HEK293 (cell line): ENCODE measurements around the gene KIAA0825.

Experiments
- CTCF ChIA-PET: fragments of 350-600 bp; formaldehyde crosslinking; extraction: SDS; loops from one replicate; lab custom pipeline; 2021; ENCODE audit warnings: antibody characterized with exemption; lab: Yijun Ruan, JAX
- POLR2A ChIA-PET: fragments of 300-600 bp; formaldehyde crosslinking; extraction: SDS; loops from one replicate; lab custom pipeline; 2020; ENCODE audit warnings: antibody characterized with exemption, inconsistent platforms; lab: Yijun Ruan, JAX
- H3K27ac ChIP-seq: fragments of 200-500 bp; sonication (Bioruptor generic); 2 replicates; pipeline ENCODE4 v1.5.1; 2014; ENCODE audit warnings: low read depth, low read length, control low read depth, inconsistent platforms; ENCODE audit errors: extremely low read depth
- H3K36me3 ChIP-seq, 2 experiments: fragments of 200-500 bp in 1 of 2; sonication (Bioruptor generic) in 1 of 2; 1 replicate in 1 of 2; 2 replicates in 1 of 2; pipeline ENCODE4 v1.5.1; 2014 to 2017; ENCODE audit warnings: inconsistent platforms in 2 of 2, low read length in 2 of 2; ENCODE audit not compliant: control insufficient read depth in 2 of 2, insufficient read depth in 1 of 2
- H3K4me1 ChIP-seq: fragments of 200-500 bp; sonication (Bioruptor generic); 2 replicates; pipeline ENCODE4 v1.5.1; 2014; ENCODE audit warnings: mild to moderate bottlenecking, low read length, inconsistent platforms; ENCODE audit not compliant: control insufficient read depth, insufficient read depth
- H3K4me3 ChIP-seq: 2 replicates; pipeline ENCODE4 v1.5.1; 2011; ENCODE audit warnings: low read depth, mild to moderate bottlenecking, control low read depth, low read length, moderate library complexity
- H3K9me3 ChIP-seq: fragments of 200-500 bp; sonication (Bioruptor generic); 2 replicates; pipeline ENCODE4 v1.5.1; 2014; ENCODE audit warnings: low read depth, low read length, inconsistent platforms; ENCODE audit not compliant: control insufficient read depth, insufficient read depth
- GLIS1 ChIP-seq: fragments of 450-650 bp; formaldehyde crosslinking; IDR thresholded peaks from 2 replicates; pipeline ENCODE4 v1.5.1; 2016; ENCODE audit warnings: missing biosample characterization, missing genetic modification characterization
- HOXC10 ChIP-seq: sonication (generic); formaldehyde crosslinking; IDR thresholded peaks from 2 replicates; pipeline ENCODE4 v1.8.1; 2023; ENCODE audit warnings: mild to moderate bottlenecking, missing genetic modification reagents
- HOXD13 ChIP-seq: sonication (generic); formaldehyde crosslinking; IDR thresholded peaks from 2 replicates; pipeline ENCODE4 v1.8.0; 2022; ENCODE audit warnings: missing genetic modification reagents, borderline replicate concordance
- PRDM1 ChIP-seq: fragments of 450-650 bp; formaldehyde crosslinking; IDR thresholded peaks from 2 replicates; pipeline ENCODE4; 2016; ENCODE audit warnings: missing biosample characterization, missing genetic modification characterization
- RBAK ChIP-seq: fragments of 450-650 bp; formaldehyde crosslinking; IDR thresholded peaks from 2 replicates; pipeline ENCODE4 v1.5.1; 2016; ENCODE audit warnings: missing biosample characterization, missing genetic modification characterization
- SETDB1 ChIP-seq: IDR thresholded peaks from one replicate; pipeline ENCODE4 v1.6.1; 2017; ENCODE audit warnings: mild to moderate bottlenecking, low read length, moderate library complexity, mixed read lengths; ENCODE audit not compliant: insufficient read length
- TSHZ1 ChIP-seq: fragments of 450-650 bp; formaldehyde crosslinking; IDR thresholded peaks from 2 replicates; pipeline ENCODE4 v1.5.1; 2016; ENCODE audit warnings: missing biosample characterization, missing genetic modification characterization, borderline replicate concordance
- ZBTB20 ChIP-seq: fragments of 450-650 bp; formaldehyde crosslinking; IDR thresholded peaks from 2 replicates; pipeline ENCODE4 v1.5.1; 2016; ENCODE audit warnings: missing biosample characterization, missing genetic modification characterization
- ZNF10 ChIP-seq: fragments of 450-650 bp; formaldehyde crosslinking; IDR thresholded peaks from 2 replicates; pipeline ENCODE4 v1.5.1; 2017; ENCODE audit warnings: missing biosample characterization, missing genetic modification characterization
- ZNF169 ChIP-seq: fragments of 450-650 bp; formaldehyde crosslinking; IDR thresholded peaks from 2 replicates; pipeline ENCODE4 v1.5.1; 2016; ENCODE audit warnings: missing biosample characterization, missing genetic modification characterization
- ZNF311 ChIP-seq: fragments of 450-650 bp; formaldehyde crosslinking; IDR thresholded peaks from 2 replicates; pipeline ENCODE4 v1.5.1; 2017; ENCODE audit warnings: missing biosample characterization, missing genetic modification characterization, borderline replicate concordance
- ZNF350 ChIP-seq: fragments of 450-650 bp; formaldehyde crosslinking; IDR thresholded peaks from 2 replicates; pipeline ENCODE4 v1.5.0; 2017; ENCODE audit warnings: missing biosample characterization, mild to moderate bottlenecking, missing genetic modification characterization
- ZNF366 ChIP-seq: fragments of 450-650 bp; formaldehyde crosslinking; conservative IDR thresholded peaks from 2 replicates; pipeline ENCODE4 v1.5.1; 2016; ENCODE audit warnings: missing biosample characterization, missing genetic modification characterization
- ZNF585B ChIP-seq: fragments of 450-650 bp; formaldehyde crosslinking; IDR thresholded peaks from 2 replicates; pipeline ENCODE4 v1.5.1; 2016; ENCODE audit warnings: missing biosample characterization, missing genetic modification characterization
- ZNF701 ChIP-seq: fragments of 450-650 bp; formaldehyde crosslinking; IDR thresholded peaks from 2 replicates; pipeline ENCODE4 v1.5.1; 2016; ENCODE audit warnings: missing biosample characterization, missing genetic modification characterization
- ZNF747 ChIP-seq: fragments of 450-650 bp; formaldehyde crosslinking; IDR thresholded peaks from 2 replicates; pipeline ENCODE4 v1.5.1; 2016; ENCODE audit warnings: missing biosample characterization, missing genetic modification characterization
- ZNF791 ChIP-seq: fragments of 450-650 bp; formaldehyde crosslinking; IDR thresholded peaks from 2 replicates; pipeline ENCODE4 v1.5.1; 2016; ENCODE audit warnings: missing biosample characterization, missing genetic modification characterization
- TF ChIP-seq, protein P1 (sequence below): fragments of 450-650 bp; formaldehyde crosslinking; IDR thresholded peaks from 2 replicates; pipeline ENCODE4 v1.5.1; 2016; ENCODE audit warnings: missing biosample characterization, missing genetic modification characterization
- TF ChIP-seq, protein P2 (sequence below): fragments of 450-650 bp; formaldehyde crosslinking; IDR thresholded peaks from 2 replicates; pipeline ENCODE4 v1.5.0; 2017; ENCODE audit warnings: missing biosample characterization, missing genetic modification characterization, borderline replicate concordance

Gene KIAA0825

GRCh38 chr5:94595281-94595840, 23.0 kb downstream of the KIAA0825 start:
- peak; percentile 54 for TF ChIP-seq ZNF585B (tag by site-specific recombination)
- TF ChIP-seq ZNF747 (tag by site-specific recombination), result no peak
- TF ChIP-seq TSHZ1 (tag by site-specific recombination), result no peak
- TF ChIP-seq ZNF701 (tag by site-specific recombination), result no peak
- Histone ChIP-seq H3K27ac (no peak overlapping the region), H3K36me3 (no peaks in the 10 kb centered on the region), H3K9me3 (no peaks in the 10 kb centered on the region), H3K4me3 (no peak overlapping the region), H3K4me1 (no peaks in the 10 kb centered on the region)
- POLR2A ChIA-PET, result no interaction called here
- CTCF ChIA-PET, result no interaction called here

DNA sequence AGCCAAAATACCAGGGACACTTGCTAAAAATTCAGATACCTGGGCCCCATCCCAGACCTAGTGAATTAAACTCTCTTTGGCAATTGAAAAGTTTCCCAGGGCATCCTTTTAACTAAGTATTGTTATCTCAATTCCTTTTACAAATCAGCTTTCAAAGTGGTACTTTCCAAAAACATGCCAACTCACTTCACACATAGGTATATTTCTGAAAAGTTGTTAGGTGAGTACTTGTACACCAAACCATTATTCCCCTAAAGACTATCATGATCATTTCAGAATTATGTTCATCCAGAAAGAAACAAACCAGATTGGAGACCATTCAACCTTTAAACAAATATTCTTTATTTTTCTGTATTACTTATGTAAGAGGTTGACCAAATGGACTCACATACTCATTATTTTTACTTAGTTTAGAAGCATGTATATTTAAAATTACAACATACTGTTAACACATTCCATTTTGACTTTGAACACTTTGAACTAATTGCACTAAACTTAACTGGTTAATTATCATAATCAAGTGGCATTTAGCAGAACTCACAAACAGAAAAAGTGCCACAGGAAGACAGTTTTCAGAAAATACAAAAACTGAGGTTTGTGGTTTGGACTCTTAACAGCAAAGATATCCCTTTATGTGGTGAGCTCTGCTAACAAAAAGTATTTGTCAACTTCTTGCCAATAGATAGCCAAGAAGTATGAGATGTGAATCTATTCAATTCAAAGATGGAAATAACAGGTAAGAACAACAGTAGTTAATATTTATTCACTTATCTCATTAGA, 40.7 kb downstream of the KIAA0825 start:
- no peak overlapping the region for H3K27ac ChIP-seq
- no peaks in the 10 kb centered on the region for H3K36me3 ChIP-seq
- ChIA-PET POLR2A (no interaction called here), CTCF (no interaction called here)
- H3K4me1 ChIP-seq, result no peaks in the 10 kb centered on the region
- no peak for TF ChIP-seq GLIS1 (tag by site-specific recombination)
- TF ChIP-seq PRDM1, result no peak
- no peak for TF ChIP-seq SETDB1
- TF ChIP-seq ZBTB20, result no peak
- TF ChIP-seq HOXD13 (CRISPR knock-in tag), result no peak
- TF ChIP-seq, protein P1, sequence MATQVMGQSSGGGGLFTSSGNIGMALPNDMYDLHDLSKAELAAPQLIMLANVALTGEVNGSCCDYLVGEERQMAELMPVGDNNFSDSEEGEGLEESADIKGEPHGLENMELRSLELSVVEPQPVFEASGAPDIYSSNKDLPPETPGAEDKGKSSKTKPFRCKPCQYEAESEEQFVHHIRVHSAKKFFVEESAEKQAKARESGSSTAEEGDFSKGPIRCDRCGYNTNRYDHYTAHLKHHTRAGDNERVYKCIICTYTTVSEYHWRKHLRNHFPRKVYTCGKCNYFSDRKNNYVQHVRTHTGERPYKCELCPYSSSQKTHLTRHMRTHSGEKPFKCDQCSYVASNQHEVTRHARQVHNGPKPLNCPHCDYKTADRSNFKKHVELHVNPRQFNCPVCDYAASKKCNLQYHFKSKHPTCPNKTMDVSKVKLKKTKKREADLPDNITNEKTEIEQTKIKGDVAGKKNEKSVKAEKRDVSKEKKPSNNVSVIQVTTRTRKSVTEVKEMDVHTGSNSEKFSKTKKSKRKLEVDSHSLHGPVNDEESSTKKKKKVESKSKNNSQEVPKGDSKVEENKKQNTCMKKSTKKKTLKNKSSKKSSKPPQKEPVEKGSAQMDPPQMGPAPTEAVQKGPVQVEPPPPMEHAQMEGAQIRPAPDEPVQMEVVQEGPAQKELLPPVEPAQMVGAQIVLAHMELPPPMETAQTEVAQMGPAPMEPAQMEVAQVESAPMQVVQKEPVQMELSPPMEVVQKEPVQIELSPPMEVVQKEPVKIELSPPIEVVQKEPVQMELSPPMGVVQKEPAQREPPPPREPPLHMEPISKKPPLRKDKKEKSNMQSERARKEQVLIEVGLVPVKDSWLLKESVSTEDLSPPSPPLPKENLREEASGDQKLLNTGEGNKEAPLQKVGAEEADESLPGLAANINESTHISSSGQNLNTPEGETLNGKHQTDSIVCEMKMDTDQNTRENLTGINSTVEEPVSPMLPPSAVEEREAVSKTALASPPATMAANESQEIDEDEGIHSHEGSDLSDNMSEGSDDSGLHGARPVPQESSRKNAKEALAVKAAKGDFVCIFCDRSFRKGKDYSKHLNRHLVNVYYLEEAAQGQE (tag by site-specific recombination), result no peak
- TF ChIP-seq ZNF311 (tag by site-specific recombination), result no peak
- no peak for TF ChIP-seq ZNF350 (tag by site-specific recombination)
- no peak for TF ChIP-seq ZNF169
- no peak for TF ChIP-seq RBAK
- no peak for TF ChIP-seq ZNF10 (tag by site-specific recombination)
- no peak for TF ChIP-seq ZNF366 (tag by site-specific recombination)
- TF ChIP-seq, protein P2, sequence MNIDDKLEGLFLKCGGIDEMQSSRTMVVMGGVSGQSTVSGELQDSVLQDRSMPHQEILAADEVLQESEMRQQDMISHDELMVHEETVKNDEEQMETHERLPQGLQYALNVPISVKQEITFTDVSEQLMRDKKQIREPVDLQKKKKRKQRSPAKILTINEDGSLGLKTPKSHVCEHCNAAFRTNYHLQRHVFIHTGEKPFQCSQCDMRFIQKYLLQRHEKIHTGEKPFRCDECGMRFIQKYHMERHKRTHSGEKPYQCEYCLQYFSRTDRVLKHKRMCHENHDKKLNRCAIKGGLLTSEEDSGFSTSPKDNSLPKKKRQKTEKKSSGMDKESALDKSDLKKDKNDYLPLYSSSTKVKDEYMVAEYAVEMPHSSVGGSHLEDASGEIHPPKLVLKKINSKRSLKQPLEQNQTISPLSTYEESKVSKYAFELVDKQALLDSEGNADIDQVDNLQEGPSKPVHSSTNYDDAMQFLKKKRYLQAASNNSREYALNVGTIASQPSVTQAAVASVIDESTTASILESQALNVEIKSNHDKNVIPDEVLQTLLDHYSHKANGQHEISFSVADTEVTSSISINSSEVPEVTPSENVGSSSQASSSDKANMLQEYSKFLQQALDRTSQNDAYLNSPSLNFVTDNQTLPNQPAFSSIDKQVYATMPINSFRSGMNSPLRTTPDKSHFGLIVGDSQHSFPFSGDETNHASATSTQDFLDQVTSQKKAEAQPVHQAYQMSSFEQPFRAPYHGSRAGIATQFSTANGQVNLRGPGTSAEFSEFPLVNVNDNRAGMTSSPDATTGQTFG (tag by site-specific recombination), result no peak
- TF ChIP-seq HOXC10 (CRISPR knock-in tag), result no peak
- TF ChIP-seq ZNF791 (tag by site-specific recombination), result no peak
- H3K4me3 ChIP-seq, result no peak overlapping the region
- no peaks in the 10 kb centered on the region for H3K9me3 ChIP-seq
